Pulmonary artery endothelial cell (primary cell): ENCODE results near the gene FGF14. TPM values are rescaled to one million over a fixed set of nuclear protein-coding genes. Genes with fewer than 3 reads are reported as not detected.

Experiments
- DNase-seq: peaks from one replicate; pipeline ENCODE4 v3.0.0-alpha.2; 2011; ENCODE audit warnings: low read depth, low spot score
- total RNA-seq: library from RNA; depleted of rRNA; stranded (reverse); fragments of >200 nt; gene quantifications from 2 replicates; pipeline ENCODE4 v1.2.3, GENCODE V29; 2014

FGF14 gene
- total RNA-seq, 1 donor from 2014 or later = not detected

- no peak for DNase-seq
Observed at GRCh38 chr13:101681834-101682233, 720.0 kb downstream of the FGF14 start.

DNA sequence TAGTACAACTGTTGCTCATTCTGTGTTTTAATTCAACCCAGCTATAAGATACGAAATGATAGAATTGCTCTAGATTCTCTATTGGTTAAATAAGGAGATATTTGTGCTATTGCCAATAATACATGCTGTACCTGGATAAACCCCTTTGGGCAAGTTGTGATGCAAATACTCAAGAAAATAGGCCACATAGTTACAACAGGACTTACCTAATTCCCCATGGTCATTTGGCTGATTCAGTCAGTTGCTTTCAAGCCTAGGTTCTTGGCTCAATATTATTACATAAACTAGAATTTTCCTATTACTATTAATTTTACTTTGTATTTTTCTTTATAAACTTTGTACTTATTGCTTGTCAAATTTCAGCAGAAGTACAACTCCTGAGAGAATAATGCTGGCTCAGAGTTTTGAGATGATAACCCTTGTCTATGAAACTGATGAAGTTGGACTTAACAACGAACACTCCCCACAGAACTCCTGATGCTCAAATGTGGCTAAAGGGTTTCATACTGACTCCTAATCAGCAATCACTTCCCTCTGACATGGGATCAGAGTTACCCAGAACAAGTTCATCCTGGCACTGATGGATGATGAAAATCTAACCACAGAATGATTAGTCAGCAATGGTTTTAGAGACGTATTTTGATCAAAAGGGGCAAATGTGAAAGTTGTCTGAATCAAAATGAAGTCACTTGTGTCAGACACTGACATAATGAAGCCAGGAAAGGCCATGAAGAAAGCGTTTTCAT lies 728.3 kb downstream of the FGF14 start:
- DNase-seq = no peak

DNA sequence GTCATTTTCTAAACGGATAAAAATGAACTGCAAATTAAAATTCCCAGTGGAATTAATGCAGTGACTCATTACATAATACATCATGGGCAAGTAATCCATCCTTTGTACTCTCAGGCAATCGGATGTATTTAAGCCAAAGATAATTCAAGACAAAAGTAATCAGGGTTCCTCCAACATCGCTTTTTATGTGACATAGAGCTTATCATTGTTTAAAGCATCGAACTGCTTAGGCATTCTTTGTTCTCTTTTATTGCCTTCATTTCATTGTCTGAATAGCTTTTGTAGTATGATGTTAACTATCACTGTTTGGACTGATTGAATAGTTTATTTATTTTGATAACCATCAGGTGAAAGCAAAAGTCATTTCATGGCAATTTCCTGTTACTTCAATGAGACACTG lies 740.0 kb downstream of the FGF14 start:
- DNase-seq = peak; percentile 8

Other genes with a start within 250 kb of the FGF14 start
- gene TPP2, start 194.9 kb upstream of the FGF14 start, total RNA-seq = 40.5 and 56.3 TPM in 2 replicates